Activated naive CD8-positive, alpha-beta T cell treated with anti-CD3 and anti-CD28 coated beads, Interleukin-2, amount 10 ng/mL, durations not matched to agents 7 days and 5 days (primary cell): ENCODE data around the gene ZNF525. TPM values are rescaled to one million over a fixed set of nuclear protein-coding genes. Genes with fewer than 3 reads are reported as not detected.
"Not testable (repeated sequence)": the region's sequence is repeated elsewhere in the genome, so short reads cannot be mapped to it uniquely, and the experiment has no call there.

Experiments used
- ATAC-seq: fragments of 150-1000 bp; cut with Tn5 transposase; one replicate; pipeline ENCODE4 v1.10.0; 2021; ENCODE audit warnings: low read depth, moderate library complexity
- POLR2A ChIA-PET: fragments of 350-600 bp; sonication (Branson Sonifier 250); formaldehyde crosslinking; loops from one replicate; lab custom pipeline; 2021; ENCODE audit warnings: antibody characterized with exemption; lab: Charles Lee
- DNase-seq: peaks from one replicate; pipeline ENCODE4 v3.0.0; 2021
- H3K27ac Mint-ChIP-seq: one replicate; pipeline ENCODE4 v1.8.0; 2022; ENCODE audit warnings: mild to moderate bottlenecking, mixed read lengths
- H3K27me3 Mint-ChIP-seq: one replicate; pipeline ENCODE4 v1.8.0; 2022; ENCODE audit warnings: mild to moderate bottlenecking, moderate library complexity, mixed read lengths
- H3K36me3 Mint-ChIP-seq: one replicate; pipeline ENCODE4 v1.8.0; 2021; ENCODE audit warnings: mild to moderate bottlenecking, mixed read lengths
- H3K4me1 Mint-ChIP-seq: one replicate; pipeline ENCODE4 v1.8.0; 2021; ENCODE audit warnings: mixed read lengths
- H3K4me3 Mint-ChIP-seq: one replicate; pipeline ENCODE4 v1.8.0; 2022; ENCODE audit warnings: mild to moderate bottlenecking, moderate library complexity, mixed read lengths
- H3K9me3 Mint-ChIP-seq: one replicate; pipeline ENCODE4 v1.8.0; 2021; ENCODE audit warnings: mixed read lengths
- total RNA-seq, 2 experiments: library from RNA; stranded (reverse); gene quantifications; one replicate each; pipeline ENCODE4 v1.2.3, GENCODE V29; 2021

Gene ZNF525
- total RNA-seq, 2 experiments from 2014 or later: 28.5 to 29.1 TPM

DNA sequence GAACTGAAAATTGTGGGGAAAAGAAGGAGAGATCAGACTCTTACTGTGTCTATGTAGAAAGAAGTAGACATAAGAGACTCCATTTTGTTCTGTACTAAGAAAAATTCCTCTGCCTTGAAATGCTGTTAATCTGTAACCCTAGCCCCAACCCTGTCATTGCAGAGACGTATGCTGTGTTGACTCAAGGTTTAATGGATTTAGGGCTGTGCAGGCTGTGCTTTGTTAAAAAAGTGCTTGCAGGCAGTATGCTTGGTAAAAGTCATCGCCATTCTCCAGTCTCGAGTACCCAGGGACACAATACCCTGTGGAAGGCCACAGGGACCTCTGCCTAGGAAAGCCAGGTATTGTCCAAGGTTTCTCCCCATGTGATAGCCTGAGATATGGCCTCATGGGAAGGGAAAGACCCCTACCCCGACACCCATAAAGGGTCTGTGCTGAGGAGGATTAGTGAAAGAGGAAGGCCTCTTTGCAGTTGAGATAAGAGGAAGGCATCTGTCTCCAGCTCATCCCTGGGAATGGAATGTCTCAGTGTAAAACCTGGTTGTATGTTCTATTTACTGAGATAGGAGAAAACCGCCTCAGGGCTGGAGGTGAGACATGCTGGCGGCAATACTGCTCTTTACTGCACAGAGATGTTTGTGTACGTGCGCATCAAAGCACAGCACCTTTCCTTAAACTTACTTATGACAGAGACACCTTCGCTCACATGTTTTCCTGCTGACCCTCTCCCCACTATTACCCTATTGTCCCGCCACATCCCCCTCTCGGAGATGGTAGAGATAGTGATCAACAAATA is 55.2 kb downstream of the ZNF525 start:
- H3K36me3 Mint-ChIP-seq, POLR2A ChIA-PET, H3K27me3 Mint-ChIP-seq, DNase-seq, ATAC-seq, H3K4me1 Mint-ChIP-seq, H3K4me3 Mint-ChIP-seq, H3K27ac Mint-ChIP-seq: not testable (repeated sequence)
- peaks cover 15% of the 10 kb centered on the region for H3K9me3 Mint-ChIP-seq

DNA sequence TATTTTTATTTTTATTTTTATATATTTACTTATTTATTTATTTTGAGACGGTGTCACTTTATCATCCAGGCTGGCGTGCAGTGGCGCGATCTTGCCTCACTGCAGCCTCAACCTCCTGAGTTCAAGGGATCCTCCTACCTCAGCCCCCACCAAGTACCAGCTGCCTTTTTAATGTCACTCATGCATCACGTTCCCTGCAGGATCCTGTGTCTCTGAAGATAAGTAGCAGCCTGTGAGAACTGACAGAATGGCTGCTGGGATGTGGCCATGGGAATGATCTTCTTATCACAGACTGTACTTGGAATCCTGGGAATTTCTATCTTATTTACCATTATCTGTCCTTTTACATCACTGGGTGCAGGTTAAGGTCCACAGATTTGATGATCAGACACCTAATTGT is 57.0 kb downstream of the ZNF525 start:
- Mint-ChIP-seq H3K27ac (no peak overlapping the region), H3K27me3 (no peaks in the 10 kb centered on the region)

GRCh38 chr19:53423074-53423473 is 57.6 kb downstream of the ZNF525 start:
- DNase-seq, H3K36me3 Mint-ChIP-seq, POLR2A ChIA-PET, H3K4me3 Mint-ChIP-seq, H3K27ac Mint-ChIP-seq, H3K4me1 Mint-ChIP-seq, H3K27me3 Mint-ChIP-seq, H3K9me3 Mint-ChIP-seq, ATAC-seq: not testable (repeated sequence)

More for the DNA sequence above, 57.0 kb downstream of the ZNF525 start:
- Mint-ChIP-seq H3K4me1 (peaks cover 3% of the 10 kb centered on the region), H3K9me3 (peaks cover 9% of the 10 kb centered on the region), H3K4me3 (no peak overlapping the region), H3K36me3 (peaks cover 2% of the 10 kb centered on the region)
- no peak for ATAC-seq
- DNase-seq: no peak
- POLR2A ChIA-PET: no interaction called here

- ATAC-seq, H3K27ac Mint-ChIP-seq, POLR2A ChIA-PET, DNase-seq, H3K9me3 Mint-ChIP-seq, H3K4me1 Mint-ChIP-seq, H3K4me3 Mint-ChIP-seq, H3K36me3 Mint-ChIP-seq, H3K27me3 Mint-ChIP-seq: not testable (repeated sequence)
Measured at GRCh38 chr19:53423680-53424079, 58.2 kb downstream of the ZNF525 start.

- POLR2A ChIA-PET: interaction anchor here (0.6 kb wide), 1 partner anchor 321 kb away, joined by 3 read pairs; no protein-coding TSS in a partner anchor
- DNase-seq: peak; percentile 58
- peak; percentile 75 for ATAC-seq
- H3K4me3 Mint-ChIP-seq: no peak overlapping the region
- peaks cover 1% of the 10 kb centered on the region for H3K9me3 Mint-ChIP-seq
- no peaks in the 10 kb centered on the region for H3K36me3 Mint-ChIP-seq
- peaks cover 3% of the 10 kb centered on the region for H3K4me1 Mint-ChIP-seq
- H3K27ac Mint-ChIP-seq: no peak overlapping the region
- no peaks in the 10 kb centered on the region for H3K27me3 Mint-ChIP-seq
Measured at GRCh38 chr19:53424968-53425597, 59.6 kb downstream of the ZNF525 start.

DNA sequence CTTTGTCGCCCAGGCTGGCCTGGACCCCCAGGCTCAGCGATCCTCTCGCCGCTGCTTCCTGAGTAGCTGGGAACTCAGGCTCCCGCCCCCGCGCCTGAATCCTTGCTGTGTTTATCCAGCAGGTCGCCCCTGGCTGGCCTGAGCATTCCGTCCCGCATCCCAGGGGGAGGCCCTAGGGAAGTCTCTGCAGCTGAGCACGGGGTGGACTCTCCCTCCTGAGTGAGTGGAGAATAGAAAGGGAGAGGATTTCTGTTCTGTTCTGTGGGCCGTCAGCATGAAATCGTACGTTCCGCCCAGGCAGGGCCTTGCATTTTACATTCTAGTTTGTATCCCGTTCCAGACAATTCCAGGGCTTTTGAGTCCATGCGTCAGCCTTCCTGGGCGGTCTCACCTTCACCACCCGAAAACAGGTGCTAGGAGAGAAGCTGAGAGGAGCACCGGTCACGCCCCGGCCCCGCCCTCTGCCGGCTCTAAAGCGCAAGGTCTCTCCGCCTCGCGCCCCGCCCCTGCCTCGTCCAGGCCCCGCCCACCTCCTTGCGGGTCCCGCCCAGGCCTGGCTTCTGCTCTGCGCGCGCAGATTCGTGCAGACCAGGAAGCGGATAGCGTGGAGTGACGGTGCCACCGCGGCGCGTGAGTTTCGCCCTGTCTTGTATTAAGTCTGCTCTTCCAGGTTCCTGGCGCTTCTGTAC is 66.0 kb downstream of the ZNF525 start, which contains the start of gene ZNF761:
TSS of gene ZNF761 (plus strand) at position 586 of the 689 bp plus-strand sequence. CDS start 15,285 bp downstream, outside the sequence.
- Mint-ChIP-seq H3K36me3 (peaks cover 34% of the 10 kb centered on the region), H3K4me3 (peak within 1 kb of the TSS; percentile 98), H3K4me1 (peaks cover 15% of the 10 kb centered on the region), H3K9me3 (peaks cover 13% of the 10 kb centered on the region), H3K27ac (peak within 1 kb of the TSS; percentile 93), H3K27me3 (no peaks in the 10 kb centered on the region)
- POLR2A ChIA-PET: no interaction called here
- DNase-seq: peak; percentile 100
- peak; percentile 96 for ATAC-seq

GRCh38 chr19:53432088-53432661 is 66.7 kb downstream of the ZNF525 start:
- peak overlapping the region; percentile 98 for H3K4me3 Mint-ChIP-seq
- ATAC-seq (peak; percentile 23), DNase-seq (peak; percentile 51)
- peak overlapping the region; percentile 93 for H3K27ac Mint-ChIP-seq
- H3K27me3 Mint-ChIP-seq: no peaks in the 10 kb centered on the region
- peaks cover 15% of the 10 kb centered on the region for H3K4me1 Mint-ChIP-seq
- POLR2A ChIA-PET: interaction anchor here (0.6 kb wide), 2 partner anchors 562 to 709 kb away, joined by 3 read pairs; no protein-coding TSS in a partner anchor
- H3K36me3 Mint-ChIP-seq: peaks cover 40% of the 10 kb centered on the region
- peaks cover 13% of the 10 kb centered on the region for H3K9me3 Mint-ChIP-seq

Other genes with a start within 250 kb of the ZNF525 start
- 1 to 10 TPM in 1 of 2 experiments, under 1 TPM in 1; 0.72 to 1.5 TPM for gene ZNF415, start 232.8 kb upstream of the ZNF525 start, total RNA-seq
- 10 to 100 TPM; 17.6 to 17.7 TPM for gene ZNF347, start 206.7 kb upstream of the ZNF525 start, total RNA-seq
- gene ZNF665, start 172.3 kb upstream of the ZNF525 start, total RNA-seq: 10 to 100 TPM; 11.3 to 11.4 TPM
- 10 to 100 TPM; 17.0 to 17.8 TPM for gene ZNF677, start 110.8 kb upstream of the ZNF525 start, total RNA-seq
- gene VN1R2, start 107.4 kb upstream of the ZNF525 start, total RNA-seq: not detected
- gene VN1R4, start 98.0 kb upstream of the ZNF525 start, total RNA-seq: not detected
- gene ZNF845, start 32.0 kb upstream of the ZNF525 start, total RNA-seq: 10 to 100 TPM; 13.0 to 13.1 TPM
- gene ZNF765, start 29.4 kb downstream of the ZNF525 start, total RNA-seq: 10 to 100 TPM; 16.2 to 17.4 TPM
- 10 to 100 TPM; 14.5 to 17.2 TPM for gene ZNF761, start 66.3 kb downstream of the ZNF525 start, total RNA-seq
- 1 to 10 TPM; 6.1 to 8.5 TPM for gene ZNF813, start 102.0 kb downstream of the ZNF525 start, total RNA-seq
- gene ZNF331, start 172.4 kb downstream of the ZNF525 start, total RNA-seq: 10 to 100 TPM; 27.5 to 29.8 TPM